HPDE6-E6E7 (cell line): ENCODE results near the gene CHKA.
"Not testable (repeated sequence)": the region's sequence is repeated elsewhere in the genome, so short reads cannot be mapped to it uniquely, and the experiment has no call there.

Experiments used
- DNase-seq: peaks from one replicate; pipeline ENCODE4 v3.0.0; 2011; ENCODE audit warnings: missing footprints; ENCODE audit errors: extremely low spot score

CHKA gene

GRCh38 chr11:68116126-68116525 lies 5.1 kb downstream of the CHKA start:
- DNase-seq: no peak

DNA sequence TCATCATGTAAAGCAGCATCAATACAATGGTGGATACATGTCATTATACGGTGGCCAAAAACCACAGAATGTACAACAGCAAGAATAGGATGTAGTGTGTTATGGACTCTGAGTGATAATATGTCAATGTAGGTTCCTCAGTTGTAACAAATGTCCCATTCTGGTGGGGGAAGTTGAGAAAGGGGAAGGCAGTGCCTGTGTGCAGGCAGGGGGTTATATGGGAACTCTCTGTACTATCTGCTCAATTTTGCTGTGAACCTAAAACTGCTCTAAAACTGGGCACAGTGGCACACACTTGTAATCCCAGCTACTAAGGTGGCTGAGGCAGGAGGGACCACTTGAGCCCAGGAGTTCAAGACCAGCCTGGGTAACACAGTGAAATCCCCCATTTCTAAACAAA lies 5.9 kb downstream of the CHKA start:
- DNase-seq: no peak

- DNase-seq: no peak
Observed at GRCh38 chr11:68113986-68114385, 7.2 kb downstream of the CHKA start.

- no peak for DNase-seq
Observed at GRCh38 chr11:68107689-68108088, 13.5 kb downstream of the CHKA start.

GRCh38 chr11:68106165-68106940 lies 14.8 kb downstream of the CHKA start:
- no peak for DNase-seq

DNA sequence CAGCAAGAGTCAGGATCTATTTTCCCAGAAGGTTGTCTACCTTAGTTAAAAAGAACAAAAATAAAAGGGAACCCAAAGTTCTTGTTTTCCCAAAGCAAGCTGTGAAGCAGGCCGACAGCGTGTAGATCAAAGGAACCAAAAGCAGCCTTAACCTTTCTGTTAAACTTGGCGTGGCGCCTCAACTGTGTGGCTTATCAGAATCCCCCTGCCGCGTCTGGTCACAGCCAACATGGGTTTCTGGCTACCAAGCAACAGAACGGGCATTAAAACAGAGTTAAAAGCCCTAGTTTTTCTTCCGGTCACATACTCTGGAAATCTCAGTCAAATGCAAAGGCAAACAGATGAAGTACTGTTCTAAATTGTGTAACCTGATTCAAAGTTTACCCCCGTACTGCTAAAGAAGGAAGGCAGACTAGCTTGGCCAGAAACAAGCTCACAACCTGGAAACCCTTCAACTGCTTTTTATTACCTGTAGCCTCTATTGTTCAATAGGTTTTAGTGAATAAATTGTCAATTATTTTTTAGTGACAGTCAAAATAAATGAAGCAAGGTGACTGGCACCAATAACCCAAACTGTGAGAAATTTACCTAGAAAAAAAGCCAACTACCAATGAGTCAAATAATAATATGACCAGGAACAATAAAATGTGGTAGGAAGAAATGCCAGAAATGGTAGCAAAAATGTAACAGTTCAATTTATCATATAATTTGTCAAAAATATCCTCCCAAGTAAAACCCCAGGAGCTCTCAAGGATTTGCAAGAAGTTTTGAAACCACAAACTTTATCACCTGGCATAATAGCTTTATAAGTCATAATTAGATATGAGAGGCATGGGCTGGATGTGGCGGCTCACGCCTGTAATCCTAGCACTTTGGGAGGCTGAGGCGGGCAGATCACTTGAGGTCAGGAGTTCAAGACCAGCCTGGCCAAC lies 21.4 kb downstream of the CHKA start:
- no peak for DNase-seq

DNA sequence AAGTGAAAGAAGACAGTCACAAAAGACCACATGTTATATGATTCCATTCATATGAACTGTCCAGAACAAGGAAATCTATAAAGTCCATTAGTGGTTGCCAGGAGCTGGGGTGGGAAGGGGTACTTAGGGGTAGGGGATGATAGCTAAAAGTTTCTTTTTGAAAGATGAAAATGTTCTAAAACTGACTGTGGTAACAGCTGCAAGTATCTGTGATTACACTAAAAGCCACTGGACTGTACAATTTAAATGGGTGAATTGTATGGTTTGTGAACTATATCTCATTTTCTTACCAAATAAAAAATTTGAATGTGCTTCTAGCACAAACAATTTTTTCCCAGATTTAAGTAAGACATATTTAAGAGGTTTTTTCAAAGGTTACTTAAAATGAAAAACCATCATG lies 22.1 kb downstream of the CHKA start:
- no peak for DNase-seq

GRCh38 chr11:68096962-68097361 lies 24.2 kb downstream of the CHKA start:
- DNase-seq: no peak

- DNase-seq: no peak
Observed at GRCh38 chr11:68093565-68093964, 27.6 kb downstream of the CHKA start.

DNA sequence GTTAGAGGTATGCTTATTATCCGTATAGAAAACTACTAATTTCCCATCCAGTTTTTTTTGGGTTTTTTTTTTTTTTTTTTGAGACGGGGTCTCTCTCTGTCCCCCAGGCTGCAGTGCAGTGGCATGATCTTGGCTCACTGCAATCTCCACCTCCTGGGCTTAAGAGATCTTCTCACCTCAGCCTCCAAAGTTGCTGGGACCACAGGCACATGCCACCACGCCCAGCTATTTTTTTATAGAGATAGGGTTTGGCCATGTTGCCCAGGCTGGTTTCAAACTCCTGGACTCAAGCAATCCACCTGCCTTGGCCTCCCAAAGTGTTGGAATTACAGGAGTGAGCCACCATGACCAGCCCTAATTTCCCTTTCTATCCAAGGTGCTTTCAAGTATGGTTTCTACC lies 28.2 kb downstream of the CHKA start:
- not testable (repeated sequence) for DNase-seq

GRCh38 chr11:68092411-68092810 lies 28.8 kb downstream of the CHKA start:
- no peak for DNase-seq

GRCh38 chr11:68090706-68091105 lies 30.5 kb downstream of the CHKA start:
- no peak for DNase-seq

DNA sequence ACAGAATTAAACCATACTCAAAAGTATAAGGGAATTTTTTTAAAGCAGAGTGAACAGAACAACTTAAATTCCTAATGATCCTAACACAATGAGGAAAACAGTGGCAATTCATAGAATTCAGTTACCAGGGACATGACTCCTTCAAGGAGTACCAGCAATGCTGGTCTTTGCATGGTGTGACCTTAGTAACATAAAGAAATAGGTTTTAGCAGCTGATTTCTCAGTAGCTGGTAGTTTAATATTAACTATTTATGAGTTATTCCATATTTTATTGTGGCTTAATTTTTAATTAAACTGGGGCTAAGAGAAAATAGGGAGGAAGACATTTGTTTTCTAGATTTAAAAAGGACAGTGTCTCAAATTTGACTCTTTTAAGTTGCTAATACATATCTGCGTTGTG lies 30.9 kb downstream of the CHKA start:
- no peak for DNase-seq

- DNase-seq: no peak
Observed at GRCh38 chr11:68089679-68090078, 31.5 kb downstream of the CHKA start.

- DNase-seq: no peak
Observed at GRCh38 chr11:68083517-68083916, 37.7 kb downstream of the CHKA start.

GRCh38 chr11:68082481-68082880 lies 38.7 kb downstream of the CHKA start:
- DNase-seq: no peak

- DNase-seq: no peak
Observed at GRCh38 chr11:68081691-68082090, 39.5 kb downstream of the CHKA start.

DNA sequence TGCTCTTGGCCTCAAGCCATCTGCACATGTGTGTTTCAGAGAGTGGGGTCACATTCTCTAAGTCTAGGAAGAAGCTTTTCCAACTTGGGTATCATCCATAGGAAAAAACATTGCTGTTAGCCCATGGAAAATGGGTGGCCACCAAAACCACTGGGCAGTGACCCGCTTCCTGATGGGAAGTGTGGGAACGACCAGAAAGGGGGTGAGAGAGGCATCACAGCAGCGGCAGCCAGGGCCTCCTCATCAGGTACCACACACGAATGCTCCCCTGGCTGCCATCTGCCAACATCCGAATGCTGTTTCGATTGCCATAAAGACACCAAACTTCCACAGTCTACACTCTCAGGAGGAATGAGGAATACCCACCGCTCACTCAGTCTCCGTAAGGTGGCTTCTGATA lies 40.3 kb downstream of the CHKA start:
- no peak for DNase-seq

- no peak for DNase-seq
Observed at GRCh38 chr11:68077617-68078582, 43.3 kb downstream of the CHKA start.

DNA sequence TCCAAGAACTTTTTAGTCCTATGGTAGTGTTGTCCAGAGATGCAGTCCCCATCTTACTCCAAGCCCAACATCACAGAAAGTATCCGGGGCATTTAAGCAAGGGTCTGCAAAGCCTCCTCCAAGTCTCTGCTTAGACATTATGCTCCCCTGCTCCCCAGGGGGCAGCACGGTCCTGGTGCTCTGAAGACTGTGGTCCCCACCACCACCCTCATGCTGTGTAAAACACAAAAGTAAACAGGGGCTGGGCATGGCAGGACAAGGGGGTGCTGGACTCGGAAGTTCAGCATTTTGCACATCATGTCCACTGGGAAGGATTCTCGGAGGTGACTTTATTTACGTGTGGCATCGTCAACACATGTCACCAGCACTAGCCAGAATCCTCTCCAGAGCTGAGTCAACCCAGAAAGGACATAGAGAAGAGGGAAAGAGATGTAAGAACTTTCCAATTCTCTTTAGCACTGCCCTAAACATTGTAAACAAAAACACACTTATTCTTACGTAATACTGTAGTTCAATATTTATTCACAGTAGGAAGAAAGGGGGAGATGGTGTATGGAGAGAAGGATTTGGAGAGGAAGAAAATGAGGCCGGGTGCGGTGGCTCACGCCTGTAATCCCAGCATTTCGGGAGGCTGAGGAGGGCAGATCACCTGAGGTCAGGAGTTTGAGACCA lies 44.7 kb downstream of the CHKA start:
- no peak for DNase-seq
